ENCODE measurements around the gene WSB2. TPM values are rescaled to one million over a fixed set of nuclear protein-coding genes. Genes with fewer than 3 reads are reported as not detected.
"Not testable (repeated sequence)": the region's sequence is repeated elsewhere in the genome, so short reads cannot be mapped to it uniquely, and the experiment has no call there.

WSB2 gene
- polyA plus RNA-seq (ENCODE audit: insufficient read length in 12 of 12): 10 to 100 TPM in 11 of 12 donors, not detected in 1; 49.2 to 69.6 (median 64.1) TPM
- long read RNA-seq, donor 1, transcript WSB2-201 (9 exons, 2,646 nt): major isoform, 15 of 24 reads
- long read RNA-seq, donor 1, partial matches to known transcripts: 0 of 24 reads
- long read RNA-seq, donor 1, other reads (novel, unspliced or antisense): 0 of 24 reads
- long read RNA-seq, donor 2, transcript WSB2-201 (9 exons, 2,646 nt): major isoform, 24 of 25 reads
- long read RNA-seq, donor 2, partial matches to known transcripts: 0 of 25 reads
- long read RNA-seq, donor 2, other reads (novel, unspliced or antisense): 0 of 25 reads
- long read RNA-seq, donor 3, transcript WSB2-201 (9 exons, 2,646 nt): major isoform, 11 of 12 reads
- long read RNA-seq, donor 3, partial matches to known transcripts: 0 of 12 reads
- long read RNA-seq, donor 3, other reads (novel, unspliced or antisense): 0 of 12 reads
- long read RNA-seq, donor 4, transcript WSB2-201 (9 exons, 2,646 nt): major isoform, 6 of 8 reads
- long read RNA-seq, donor 4, partial matches to known transcripts: 0 of 8 reads
- long read RNA-seq, donor 4, other reads (novel, unspliced or antisense): 0 of 8 reads
- long read RNA-seq, donor 5: 0 reads
- long read RNA-seq, donor 6, transcript WSB2-201 (9 exons, 2,646 nt): major isoform, 9 of 9 reads
- long read RNA-seq, donor 6, partial matches to known transcripts: 0 of 9 reads
- long read RNA-seq, donor 6, other reads (novel, unspliced or antisense): 0 of 9 reads
- long read RNA-seq, donor 7, transcript WSB2-201 (9 exons, 2,646 nt): major isoform, 6 of 8 reads
- long read RNA-seq, donor 7, partial matches to known transcripts: 0 of 8 reads
- long read RNA-seq, donor 7, other reads (novel, unspliced or antisense): 0 of 8 reads
- long read RNA-seq, donor 8, transcript WSB2-201 (9 exons, 2,646 nt): major isoform, 14 of 17 reads
- long read RNA-seq, donor 8, partial matches to known transcripts: 0 of 17 reads
- long read RNA-seq, donor 8, other reads (novel, unspliced or antisense): 0 of 17 reads
- long read RNA-seq, donor 9, transcript WSB2-201 (9 exons, 2,646 nt): major isoform, 8 of 11 reads
- long read RNA-seq, donor 9, partial matches to known transcripts: 0 of 11 reads
- long read RNA-seq, donor 9, other reads (novel, unspliced or antisense): 0 of 11 reads
- long read RNA-seq, donor 10, transcript WSB2-201 (9 exons, 2,646 nt): major isoform, 13 of 17 reads
- long read RNA-seq, donor 10, partial matches to known transcripts: 0 of 17 reads
- long read RNA-seq, donor 10, other reads (novel, unspliced or antisense): 0 of 17 reads
- long read RNA-seq, donor 11, transcript WSB2-201 (9 exons, 2,646 nt): major isoform, 17 of 18 reads
- long read RNA-seq, donor 11, partial matches to known transcripts: 0 of 18 reads
- long read RNA-seq, donor 11, other reads (novel, unspliced or antisense): 0 of 18 reads

GRCh38 chr12:118061011-118061872, at the start of gene WSB2:
TSS of gene WSB2 (minus strand) at chr12:118061179. CDS start at chr12:118061048, 131 bp downstream.
- DNase-seq: peak; percentile 76

GRCh38 chr12:118109088-118109487, 48.1 kb upstream of the WSB2 start:
- no peak for DNase-seq

GRCh38 chr12:118107694-118108093, 46.7 kb upstream of the WSB2 start:
- no peak for DNase-seq

- DNase-seq: no peak
Measured at GRCh38 chr12:118107011-118107410, 46.0 kb upstream of the WSB2 start.

GRCh38 chr12:118103601-118104382, 42.8 kb upstream of the WSB2 start, which contains the start of gene VSIG10:
TSS of gene VSIG10 (minus strand) at chr12:118104011. CDS start at chr12:118103671, 340 bp downstream.
- DNase-seq: peak; percentile 38

DNA sequence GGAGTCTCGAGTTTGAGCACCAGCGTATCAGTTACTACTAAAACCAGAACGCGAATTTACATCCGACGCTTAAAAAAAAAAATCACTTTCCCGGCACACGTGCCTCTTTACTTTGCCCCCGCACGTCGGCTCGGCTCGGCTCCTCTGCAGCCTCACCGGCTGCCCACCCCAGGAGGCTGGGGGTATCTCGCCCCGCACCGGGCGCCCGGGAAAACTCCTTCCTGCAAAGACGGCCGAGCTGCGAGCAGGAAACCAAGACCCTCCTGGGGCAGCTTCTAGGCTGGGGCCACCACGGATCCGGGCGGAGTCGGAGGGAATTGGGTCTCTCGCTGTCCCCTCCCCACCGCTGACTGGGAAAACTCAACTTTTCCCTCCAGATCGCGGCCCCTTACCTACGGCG, 42.2 kb upstream of the WSB2 start:
- DNase-seq: peak; percentile 10

- no peak for DNase-seq
Measured at GRCh38 chr12:118102609-118103008, 41.6 kb upstream of the WSB2 start.

DNA sequence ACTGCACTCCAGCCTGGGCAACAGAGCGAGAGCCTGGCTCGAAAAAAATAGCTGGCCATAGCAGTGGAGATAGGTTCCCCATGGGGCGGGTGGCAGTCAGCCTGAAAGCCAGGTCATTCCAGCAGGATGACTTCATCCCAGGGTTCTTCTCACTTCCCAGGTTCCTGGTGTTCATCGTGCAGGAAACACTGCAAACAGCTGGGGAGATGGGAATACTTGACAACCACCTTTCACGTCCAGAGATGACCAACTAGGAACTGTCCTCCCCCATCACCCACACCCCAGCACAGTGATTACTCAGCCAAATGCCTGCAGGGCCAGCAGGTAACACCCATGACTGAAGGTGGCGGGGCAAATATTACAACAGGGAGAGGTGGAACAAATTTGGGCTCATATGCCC, 41.1 kb upstream of the WSB2 start:
- DNase-seq: no peak

DNA sequence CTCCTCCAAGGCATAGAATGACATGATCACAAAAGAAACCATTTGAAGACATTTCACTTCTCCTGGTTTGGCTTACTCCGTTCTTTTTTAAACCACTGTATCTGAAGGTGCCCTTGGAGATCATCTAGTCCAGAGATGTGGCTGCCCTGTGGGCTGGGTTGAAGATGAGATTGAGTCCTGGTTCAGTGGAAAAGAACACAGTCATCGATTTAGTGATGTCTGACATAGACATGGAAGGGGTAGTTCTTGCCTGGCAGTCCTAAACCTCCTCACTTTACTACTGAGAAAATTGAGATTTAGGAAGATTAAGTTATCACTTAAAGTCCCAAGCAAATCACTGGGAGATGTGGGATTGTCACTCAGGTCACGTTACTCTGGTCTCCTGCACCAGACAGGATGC, 40.1 kb upstream of the WSB2 start:
- DNase-seq: no peak

DNA sequence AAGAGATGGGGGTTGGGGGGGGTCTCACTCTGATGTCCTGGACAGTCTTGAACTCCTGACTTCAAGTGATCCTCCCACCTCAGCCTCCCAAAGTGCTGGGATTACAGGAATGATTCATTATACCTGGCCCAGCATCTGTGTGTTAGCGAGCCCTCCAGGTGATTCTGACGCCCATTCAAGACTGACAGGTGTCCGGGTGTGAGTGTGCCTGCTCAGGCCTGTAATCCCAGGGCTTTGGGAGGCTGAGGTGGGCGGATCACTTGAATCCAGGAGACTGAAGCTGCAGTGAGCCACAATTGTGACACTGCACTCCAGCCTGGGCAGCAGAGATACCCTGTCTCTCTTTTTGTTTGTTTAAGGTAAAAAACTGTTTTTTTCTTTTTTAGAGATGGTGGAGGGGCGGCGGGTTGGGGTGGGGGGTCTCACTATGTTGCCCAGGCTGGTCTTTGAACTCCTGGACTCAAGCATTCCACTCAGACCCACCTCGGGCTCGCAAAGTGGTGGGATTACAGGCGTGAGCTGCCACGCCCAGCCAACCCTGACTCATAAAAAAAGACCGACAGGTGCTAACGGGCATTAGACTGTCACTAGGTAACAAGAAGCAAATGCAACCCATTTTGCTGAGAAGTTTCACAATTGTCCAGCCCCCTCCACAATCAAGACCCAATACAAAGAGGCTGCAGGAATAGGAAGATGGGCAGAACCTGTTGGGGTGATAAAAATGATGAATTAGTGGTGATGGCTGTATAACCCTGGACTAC, 38.1 kb upstream of the WSB2 start:
- DNase-seq: no peak

- no peak for DNase-seq
Measured at GRCh38 chr12:118098401-118098800, 37.4 kb upstream of the WSB2 start.

DNA sequence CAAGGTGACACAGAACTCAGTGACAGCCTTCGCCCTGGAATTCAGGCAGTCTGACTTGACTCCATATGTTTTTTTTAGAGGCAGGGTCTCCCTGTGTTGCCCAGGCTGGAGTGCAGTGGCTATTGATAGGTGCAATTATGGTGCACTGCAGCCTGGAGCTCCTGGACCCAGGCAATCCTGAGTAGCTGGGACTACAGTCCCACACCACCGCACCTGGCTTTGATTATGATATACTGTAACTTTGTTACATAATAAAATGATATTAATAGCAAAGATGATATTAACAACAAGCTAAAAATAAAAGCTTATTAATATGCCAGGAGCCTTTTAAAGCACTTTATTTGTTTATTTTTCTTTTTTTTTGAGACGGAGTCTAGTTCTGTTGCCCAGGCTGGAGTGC, 33.1 kb upstream of the WSB2 start:
- no peak for DNase-seq

- no peak for DNase-seq
Measured at GRCh38 chr12:118089782-118090181, 28.8 kb upstream of the WSB2 start.

DNA sequence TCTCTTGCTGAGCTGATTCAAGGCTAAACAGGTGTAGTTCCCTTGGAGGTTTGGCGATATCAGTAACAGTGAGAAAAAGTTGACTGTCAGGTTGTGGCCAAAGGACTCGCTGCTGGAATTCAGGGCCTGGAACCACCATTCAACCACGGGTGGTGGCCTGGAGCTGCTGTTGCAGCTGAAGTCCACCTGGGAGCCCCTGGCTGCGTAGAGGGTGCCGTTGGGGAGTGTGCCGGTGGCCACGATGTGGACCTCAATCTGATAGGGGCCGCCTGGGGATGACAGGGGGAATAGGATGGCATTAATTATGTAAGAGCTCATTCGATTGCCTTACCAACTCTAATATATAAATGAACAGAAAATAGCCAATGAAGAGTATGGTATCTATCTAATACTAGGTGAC, 21.2 kb upstream of the WSB2 start:
- DNase-seq: no peak

DNA sequence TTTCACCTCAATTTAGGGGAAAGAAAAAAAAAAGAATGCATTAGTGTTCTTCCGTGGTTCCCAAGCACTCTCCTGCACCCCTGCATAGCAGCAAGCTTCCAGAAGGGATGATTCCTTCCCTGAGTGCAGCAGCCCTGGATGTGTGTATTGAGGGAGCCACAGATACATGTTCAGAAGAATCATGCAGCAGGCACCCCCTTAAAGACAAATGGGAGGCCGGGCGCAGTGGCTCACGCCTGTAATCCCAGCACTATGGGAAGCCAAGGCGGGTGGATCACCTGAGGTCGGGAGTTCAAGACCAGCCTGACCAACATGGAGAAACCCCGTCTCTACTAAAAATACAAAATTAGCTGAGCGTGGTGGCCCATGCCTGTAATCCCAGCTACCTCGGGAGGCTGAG, 20.5 kb upstream of the WSB2 start:
- not testable (repeated sequence) for DNase-seq

DNA sequence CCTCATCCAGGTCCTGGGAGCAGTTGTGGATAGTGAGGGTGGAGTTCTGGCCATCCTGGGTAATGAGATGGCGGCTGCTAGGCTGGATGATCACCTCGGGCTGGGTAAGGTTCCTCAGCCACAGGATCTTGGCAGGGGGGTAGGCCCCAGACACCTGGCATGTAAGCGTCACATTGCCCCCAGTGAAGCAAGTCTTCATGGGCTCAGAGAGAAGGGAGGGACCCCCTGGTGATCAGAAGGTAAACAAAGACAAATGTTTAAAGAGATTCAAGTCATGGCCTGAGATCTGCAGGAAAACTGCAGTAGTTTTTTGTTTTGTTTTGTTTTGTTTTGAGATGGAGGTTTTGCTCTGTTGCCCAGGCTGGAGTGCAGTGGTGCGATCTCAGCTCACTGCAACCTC, 12.8 kb upstream of the WSB2 start:
- no peak for DNase-seq

- no peak for DNase-seq
Measured at GRCh38 chr12:118070650-118071049, 9.7 kb upstream of the WSB2 start.

- no peak for DNase-seq
Measured at GRCh38 chr12:118068445-118068844, 7.5 kb upstream of the WSB2 start.

GRCh38 chr12:118065380-118065779, 4.4 kb upstream of the WSB2 start:
- DNase-seq: no peak
